ENCODE data around the gene HES3.

HES3 gene

DNA sequence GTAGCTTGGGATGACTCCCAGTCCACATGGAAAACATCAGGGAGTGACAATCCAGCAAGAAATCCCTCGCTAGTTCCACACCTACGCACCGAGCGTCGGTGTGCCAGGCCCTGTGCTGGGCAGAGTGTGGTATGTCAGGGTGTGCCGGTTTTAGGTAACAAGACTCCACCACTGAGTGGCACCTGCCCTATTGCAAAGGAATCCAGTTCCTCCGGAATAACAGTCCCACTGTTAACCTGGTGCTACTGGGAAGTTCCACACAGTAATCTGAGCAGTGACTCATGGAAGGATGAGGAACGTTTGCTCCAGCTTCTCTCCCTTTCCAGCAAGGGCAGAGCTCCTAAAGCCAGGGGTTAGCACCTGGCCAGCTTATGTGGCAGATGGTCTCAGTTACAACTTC is 23.7 kb upstream of the HES3 start:
- no peak for DNase-seq

DNA sequence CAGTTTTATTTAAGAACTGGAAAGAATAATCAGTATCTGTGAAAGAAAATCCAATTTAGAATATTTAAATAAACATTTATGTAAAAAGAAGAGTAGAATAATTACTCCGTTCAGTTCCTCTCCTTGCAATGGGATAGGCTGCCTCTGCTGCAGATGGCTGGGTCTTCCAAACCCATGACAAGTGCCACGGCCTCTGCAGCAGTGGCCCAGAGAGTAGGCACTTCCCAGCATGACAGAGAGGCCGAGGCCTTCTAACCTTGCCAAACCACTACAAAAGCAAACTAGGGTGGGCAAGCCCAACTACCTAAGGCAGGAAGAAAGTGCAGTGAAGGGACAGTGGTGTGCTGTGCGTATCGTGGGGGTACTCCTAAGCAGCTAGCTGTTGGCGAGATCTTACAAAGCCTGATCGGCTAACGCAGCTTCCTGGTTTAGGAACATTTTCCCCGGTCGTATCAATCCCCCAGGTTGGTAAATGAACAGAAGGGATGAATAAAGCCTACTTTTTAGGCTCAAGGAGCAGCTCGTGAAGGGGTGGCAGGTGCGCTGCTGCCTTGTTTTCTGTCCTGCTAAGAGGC is 22.7 kb upstream of the HES3 start:
- DNase-seq = no peak

DNA sequence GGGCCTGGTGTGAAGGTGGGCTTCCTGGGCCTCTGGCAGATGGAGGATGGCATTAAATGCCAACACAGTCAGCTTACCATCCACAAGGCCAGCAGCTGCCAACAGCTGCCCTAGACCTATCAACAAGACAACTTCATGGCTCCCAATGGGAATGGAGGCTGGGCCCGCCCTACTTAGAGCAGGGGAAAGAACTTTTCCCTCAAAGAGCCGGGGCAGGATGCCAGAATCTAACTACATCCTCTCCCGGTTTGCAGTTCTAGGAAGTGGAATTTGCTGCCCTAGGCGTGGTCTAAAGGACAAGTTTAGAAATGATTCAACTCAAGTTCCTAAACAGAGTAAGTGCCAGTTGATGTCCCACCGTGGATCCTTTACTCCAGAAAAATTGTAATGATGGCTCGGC is 21.3 kb upstream of the HES3 start:
- DNase-seq = no peak

DNA sequence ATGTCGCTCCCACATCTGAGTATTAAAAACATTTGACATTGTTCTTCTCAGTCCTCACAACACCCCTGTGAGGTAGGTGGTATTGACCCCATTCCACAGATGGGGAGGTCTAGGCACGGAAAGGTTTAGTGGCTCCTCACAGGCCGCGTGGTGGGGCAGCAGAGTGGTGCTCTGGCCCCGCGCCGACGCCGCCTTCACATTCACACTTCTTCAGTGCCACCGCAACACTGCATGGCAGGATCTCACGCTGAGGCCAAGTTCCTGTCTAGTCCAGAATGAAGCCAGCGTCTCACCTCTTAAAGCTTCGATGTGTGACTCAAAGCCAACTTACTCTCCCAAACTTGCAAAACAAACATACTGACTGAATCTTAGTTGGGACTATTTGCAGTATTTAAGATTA is 20.4 kb upstream of the HES3 start:
- DNase-seq = no peak

DNA sequence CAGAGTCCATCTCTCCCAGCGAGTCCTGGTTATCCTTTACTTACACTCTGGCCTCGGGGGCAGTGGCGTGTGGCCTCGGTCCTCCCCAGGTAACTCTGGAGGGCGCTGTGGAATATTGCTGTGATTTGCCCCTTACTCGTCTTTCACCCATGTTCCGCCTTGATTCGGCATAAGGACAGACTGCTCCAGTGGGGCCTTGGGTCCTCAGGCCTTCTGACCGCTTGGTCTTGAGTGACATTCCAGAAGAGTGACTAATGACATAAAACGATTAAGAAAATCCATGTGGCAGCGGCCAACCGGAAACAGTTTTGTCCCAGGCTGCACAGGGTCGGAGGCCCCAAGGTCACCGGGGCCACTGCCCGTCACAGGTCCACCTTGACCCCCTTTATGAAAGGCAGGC is 19.3 kb upstream of the HES3 start:
- no peak for DNase-seq

DNA sequence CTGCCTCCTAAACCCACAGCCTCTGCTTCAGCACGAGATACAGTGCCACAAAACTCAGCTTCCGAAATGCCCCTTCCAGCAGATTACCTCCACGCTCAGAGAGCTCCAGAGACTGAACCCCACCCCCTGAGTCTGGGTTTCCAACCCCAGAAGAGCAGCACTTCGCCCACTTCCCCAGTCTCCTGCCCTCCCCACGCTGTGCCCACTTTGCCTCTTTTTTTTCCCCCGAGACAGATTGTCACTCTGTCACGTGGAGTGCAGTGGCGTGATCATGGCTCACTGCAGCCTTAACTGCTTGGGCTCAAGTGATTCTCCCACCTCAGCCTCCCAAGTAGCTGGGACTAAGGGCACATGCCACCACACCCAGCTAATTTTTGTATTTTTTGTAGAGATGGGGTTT is 18.3 kb upstream of the HES3 start:
- DNase-seq = no peak

DNA sequence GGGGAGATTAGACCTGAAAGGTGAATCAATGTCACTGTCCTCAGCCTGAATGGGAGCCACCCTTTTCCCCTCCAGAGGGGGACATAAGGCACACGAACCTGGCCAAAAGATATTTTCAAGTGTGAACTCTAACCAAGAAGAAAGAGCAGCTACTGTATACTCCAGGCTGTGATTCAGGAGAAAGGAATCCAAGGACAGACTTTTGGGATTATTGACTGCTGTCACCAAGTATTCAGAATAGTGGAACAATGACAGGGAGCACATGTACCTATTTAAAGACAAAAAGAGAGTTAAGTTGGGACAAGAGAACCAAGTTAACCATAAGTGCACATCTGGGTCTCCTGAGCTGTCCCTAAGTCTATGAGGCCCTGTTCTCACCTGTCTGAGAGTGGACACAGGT is 10.6 kb upstream of the HES3 start:
- no peak for DNase-seq

DNA sequence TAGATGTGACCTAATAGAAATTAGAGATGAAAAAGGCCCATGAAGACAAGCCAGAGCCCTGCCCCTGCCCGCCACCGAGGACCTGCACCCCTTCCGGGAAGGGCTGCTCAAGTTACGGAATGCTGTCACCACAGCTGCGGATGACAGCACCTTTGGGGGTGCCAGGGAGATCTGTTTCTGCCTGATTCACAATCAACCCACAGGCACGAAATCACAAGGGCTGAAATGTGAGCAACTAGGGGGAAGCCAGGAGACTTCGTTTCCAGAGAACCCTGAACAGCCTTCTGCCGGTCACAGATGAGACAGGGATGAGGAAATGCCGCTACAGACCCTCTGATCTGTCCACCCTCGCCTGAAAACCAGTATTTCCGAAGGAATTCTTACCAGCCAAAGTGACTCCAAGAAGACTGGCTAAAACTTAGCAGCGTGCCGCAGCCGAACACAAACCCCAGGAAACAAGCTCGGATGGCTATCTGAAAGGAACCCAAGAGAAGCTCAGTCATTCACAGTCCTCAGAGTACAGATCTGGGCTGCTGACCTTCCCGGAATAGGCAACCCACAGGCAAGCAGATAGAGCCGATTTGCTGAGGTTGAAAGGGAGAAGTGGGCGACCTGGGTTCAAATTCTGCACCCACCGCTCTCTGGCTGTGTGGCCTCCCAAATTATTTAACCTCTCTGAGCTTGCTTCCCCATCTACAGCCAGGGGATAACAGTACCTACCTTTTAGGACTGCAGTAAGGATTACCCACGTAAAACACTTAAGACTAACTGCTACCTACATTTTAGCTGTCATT is 9.3 kb upstream of the HES3 start:
- DNase-seq = no peak

DNA sequence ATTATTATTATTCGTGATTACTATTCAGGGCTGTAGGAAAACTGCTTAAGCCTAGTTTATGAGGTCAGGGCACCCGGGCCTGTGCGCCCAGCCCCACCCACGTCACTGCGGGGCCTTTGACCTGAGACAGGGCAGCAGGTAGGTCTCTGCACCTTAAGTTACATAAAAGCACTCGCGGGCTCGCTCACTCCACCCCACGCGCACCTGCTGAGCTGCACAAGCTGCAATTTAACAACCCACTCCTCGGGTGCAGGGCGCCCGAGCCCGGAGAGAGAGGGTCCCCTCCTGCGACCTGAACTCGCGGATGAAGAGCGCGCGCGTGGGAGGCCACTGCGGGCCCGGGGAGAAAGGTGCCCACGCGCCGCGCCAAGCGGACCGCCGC is 8.7 kb upstream of the HES3 start:
- peak; percentile 48 for DNase-seq

DNA sequence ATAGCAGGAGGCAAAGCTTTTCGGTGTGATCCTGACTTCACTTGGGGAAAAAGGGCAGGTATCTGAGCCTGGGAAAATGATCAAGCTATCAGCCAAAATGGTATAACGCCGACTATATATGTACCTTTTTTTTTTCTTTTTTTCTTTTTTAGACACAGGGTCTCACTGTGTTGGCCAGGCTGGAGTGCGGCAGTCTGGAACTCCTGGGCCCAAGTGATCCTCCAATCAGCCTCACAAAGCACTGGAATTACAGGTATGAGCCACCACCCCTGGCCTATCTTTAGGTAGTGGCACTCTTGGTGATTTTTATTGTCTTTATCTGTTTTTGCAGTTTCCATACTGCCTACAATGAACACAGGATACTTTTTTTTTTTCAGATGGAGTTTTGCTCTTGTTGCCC is 6.9 kb upstream of the HES3 start:
- no peak for DNase-seq

DNA sequence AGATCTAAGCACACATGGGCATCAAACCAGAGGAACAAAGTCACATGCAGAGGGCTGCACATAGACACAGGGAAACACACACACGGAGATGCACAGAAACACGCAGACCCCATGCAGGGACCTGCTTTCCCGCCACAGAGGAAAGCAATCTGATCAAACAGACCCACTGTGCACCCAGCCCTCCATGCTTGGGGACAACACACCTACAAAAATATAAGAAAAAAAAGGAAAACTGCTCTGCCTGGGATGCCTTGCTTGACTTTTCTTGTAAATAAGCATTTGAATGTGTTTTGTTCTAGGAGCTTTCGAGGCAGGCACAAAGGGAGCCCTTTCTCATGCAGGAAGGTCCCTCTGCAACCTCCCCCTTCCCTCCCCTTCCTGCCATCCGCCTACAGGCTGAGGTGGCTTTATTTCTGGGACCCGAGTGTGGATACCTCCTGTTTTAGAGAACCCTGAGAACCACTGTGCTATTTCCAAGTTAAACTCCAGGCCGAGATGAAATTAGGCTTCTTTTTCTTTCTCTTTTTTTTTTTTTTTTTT is 4.7 kb upstream of the HES3 start:
- no peak for DNase-seq

DNA sequence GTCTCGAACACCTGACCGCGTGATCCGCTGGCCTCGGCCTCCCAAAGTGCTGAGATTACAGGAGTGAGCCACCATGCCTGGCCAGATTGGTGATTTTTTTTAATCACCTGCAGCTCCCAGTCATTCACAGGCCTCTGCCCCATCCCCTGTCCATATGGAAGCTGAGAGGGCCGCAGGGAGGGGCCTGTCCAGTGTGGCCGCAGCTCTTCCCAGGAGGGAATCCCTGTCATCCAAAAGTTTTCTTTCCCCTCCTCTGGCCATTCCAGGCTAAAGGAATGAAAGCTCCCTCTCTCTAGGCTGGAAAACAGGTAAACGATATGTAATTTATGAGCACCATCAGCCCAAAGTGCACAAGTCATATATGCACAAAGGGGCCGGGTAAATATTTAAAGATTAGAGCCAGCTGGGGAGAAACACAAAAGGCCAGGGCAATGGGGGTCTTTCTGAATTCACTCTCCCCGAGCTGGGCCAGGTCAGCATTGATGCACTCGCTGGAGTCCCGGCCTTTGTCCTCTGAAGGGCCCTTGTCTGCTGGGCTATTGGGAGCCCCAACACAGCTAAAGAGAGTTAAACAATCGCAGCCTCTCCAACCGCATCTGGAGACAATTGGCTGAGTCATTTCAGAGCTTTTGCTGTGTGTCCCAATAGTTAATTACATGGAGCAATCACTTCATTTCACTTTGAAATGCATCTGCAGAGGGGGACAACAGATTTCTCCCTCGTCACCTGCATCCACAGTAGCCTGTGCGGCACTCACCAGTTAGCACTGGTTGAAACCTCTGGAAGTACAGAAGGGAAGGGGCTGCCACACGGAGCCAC is 3.8 kb upstream of the HES3 start:
- no peak for DNase-seq

DNA sequence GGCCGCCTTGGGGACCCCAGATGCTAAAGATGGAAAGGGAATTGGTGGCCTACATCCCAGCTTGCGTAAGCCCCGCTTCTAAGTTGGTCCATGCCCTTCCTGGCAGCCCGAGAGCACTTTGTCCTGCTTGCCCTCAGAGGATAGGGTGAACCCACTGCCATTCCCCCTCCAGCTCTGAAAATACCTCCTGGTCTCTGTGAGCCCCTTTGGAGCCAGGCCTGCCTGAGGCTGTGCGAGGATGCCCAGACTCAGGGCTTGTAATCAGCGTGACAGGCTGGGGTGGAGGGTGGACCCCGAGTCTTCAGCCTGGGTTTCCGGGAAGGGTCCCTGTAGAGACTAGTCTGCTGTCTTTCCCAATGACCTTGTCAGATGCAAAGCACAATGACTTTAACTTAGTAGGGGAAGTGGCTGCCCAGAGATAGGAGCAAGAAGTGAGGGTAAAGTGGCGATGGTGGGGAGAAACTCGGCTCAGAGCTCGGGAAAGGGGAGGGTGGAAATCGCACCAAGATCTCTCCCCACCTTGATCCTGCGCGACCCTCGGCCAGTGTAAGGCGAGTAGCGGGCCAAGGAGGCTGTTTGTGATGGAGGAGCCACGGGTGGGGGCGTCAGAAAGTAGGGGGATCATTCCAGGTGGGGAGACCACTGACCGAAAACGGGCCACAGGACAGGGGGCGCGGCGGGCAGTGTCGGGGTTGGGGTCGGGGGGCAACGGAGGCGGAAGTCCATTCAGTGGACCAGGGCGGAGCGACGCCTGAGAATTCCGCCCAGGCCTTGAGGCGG is 2.7 kb upstream of the HES3 start:
- DNase-seq = no peak

DNA sequence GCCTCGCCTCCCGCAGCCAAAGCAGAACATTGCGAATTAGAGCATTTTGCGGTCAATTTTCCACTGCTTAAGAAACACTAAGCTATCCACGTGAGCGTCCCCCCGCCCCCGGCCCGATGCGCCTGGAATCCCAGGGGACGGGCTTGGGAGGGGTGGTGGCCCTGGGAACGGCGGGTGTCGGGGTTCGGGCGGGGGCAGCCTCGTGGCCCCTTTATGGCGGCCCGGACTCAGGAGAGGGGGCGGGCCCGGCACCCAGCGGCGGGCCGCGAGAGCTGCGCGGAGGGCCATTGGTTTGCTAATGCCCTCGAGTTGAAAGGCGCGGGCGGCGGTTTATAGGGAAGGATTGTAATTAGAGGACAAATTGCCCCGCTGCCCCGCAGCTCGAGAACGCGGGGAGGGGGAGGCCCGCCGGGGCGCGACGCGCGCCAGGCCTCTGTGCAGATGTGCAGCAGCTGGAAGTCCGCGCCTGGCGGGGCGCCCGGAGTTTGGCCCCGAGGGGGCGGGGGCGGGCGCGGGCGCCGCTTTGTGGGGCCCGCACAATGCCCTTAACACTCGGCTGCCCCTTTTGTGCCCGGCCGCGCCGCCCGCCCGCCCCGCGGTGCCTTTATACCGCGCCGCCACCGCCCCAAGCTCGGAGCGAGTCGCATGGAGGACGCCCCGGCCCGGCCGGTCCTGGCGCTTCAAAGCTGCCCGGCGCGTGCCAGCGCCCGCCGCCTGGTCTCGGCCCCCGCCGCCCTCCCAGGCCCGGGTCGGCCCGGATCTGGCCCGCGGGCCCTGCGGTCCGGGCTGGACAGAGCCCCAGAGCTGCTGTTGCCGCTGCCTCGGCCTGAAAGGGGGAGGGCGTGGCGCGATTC is 1.9 kb upstream of the HES3 start:
- DNase-seq = no peak

DNA sequence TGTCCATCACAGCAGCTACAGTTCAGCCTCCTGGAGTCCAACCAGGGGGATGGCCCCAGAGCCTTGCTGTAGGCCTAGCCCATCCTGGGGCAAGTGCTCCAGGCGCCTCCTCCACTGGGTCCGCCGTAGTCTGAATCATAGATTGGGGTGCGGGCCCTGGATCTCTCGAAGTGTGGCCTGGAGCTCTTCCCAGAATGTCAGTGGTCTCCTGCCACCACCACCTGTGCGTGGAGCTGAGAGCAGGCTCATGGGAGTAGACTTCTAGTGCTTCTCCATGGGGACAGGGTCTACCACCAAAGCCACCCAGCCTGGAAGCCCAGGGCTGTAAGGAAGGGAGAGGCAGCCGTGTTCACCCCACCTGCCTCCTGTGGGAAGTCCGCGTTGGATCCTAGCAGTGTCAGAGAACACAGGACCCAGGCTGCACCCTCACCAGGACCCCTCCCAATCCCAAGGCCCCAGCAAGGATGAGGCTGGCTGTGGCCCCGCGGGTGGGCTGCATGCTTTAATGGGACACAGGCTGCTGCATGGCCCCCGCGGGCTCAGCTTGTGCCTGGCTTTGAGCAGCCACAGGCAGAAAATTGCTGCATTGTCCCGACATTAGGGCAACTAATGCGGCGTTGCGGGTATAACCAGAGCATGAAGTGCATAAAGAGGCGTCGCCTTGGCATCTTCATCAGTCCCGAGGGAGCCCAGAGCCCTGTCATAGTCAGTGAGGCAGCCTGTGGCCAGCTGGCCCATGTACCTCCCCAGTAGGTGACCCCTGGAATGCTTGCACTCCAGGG is 735 bp upstream of the HES3 start:
- no peak for DNase-seq

DNA sequence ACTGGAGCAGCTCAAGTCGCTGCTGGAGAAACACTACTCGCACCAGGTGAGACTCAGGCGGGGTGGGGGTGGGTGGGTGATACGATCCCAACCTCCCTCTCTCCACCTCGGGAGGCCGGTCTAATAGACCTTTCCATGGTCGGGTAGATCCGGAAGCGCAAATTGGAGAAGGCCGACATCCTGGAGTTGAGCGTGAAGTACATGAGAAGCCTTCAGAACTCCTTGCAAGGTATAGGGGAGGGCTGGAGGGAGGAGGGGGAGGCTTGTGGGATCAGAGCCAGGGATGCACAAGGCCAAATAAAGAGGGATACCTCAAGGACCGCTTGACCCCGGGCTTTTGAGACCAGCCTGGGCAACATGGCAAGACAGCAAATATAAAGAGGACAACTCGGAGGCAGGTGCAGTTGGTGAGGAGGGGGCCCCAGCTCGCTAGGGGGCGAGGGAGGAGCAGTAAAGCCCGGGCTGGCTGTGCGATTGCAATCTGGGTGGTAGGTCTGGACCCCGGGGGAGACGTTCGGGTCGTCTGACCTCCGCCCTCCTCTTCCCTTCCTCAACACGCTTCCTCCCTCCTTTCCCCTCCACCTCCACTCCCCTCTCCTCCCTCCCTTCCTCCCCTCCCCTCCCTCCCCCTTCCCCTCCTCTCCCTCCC is 546 bp downstream of the HES3 start:
- no peak for DNase-seq

DNA sequence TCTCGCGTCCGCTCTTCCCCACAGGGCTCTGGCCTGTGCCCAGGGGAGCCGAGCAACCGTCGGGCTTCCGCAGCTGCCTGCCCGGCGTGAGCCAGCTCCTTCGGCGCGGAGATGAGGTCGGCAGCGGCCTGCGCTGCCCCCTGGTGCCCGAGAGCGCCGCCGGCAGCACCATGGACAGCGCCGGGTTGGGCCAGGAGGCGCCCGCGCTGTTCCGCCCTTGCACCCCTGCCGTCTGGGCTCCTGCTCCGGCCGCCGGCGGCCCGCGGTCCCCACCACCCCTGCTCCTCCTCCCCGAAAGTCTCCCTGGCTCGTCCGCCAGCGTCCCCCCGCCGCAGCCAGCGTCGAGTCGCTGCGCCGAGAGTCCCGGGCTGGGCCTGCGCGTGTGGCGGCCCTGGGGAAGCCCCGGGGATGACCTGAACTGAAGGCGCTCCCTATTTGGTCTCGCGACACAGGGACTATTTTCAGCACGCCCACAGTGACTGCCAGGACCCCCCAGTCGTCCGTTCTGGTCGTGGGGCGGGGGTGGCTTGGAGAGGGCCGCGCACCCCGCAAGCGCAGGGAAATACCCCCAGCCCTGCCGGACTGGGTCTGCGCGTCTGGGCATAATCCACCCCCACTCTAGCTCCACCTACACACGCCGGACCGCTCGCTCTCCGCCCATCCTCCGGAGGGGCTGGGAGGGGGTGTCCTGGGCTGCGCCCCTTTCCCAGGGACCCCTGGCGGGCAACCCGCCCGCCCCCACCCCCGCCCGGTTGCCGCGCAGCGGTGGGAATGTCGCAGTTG is 1.3 kb downstream of the HES3 start:
- DNase-seq = peak; percentile 84

DNA sequence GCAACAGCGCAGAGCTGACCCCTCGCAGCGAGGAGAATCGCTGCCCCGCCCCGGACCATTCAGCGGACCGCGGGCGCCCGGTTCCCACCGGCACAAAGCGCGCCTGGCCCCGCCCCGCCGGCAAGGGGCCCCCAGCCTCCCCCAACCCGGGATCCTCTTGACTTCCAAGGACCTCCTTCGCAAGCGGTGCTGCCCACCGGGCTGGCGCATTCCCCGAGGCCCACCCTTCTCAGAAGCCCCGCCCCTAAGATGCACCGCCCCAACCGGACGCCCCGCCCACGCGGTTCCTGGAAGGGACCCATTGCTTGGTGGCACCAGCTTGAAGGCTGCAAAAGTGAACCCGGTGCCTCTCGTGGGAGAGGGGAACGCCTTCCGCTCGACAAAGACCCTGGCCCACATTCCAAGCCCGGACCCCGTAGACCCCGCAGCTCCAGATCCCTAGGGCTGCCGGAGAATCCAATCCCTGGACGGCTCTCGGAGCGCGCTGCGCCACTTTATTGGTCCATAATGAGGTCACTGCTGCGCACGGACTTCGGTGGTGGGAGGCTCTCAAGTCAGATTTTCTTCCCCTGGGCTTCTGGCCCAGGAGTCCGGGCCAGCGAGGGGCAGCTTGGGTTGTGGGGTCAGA is 2.0 kb downstream of the HES3 start:
- DNase-seq = peak; percentile 72

Measured in stimulated activated CD4-positive, alpha-beta T cell treated with anti-CD3 and anti-CD28 coated beads, Interleukin-15, amount 100 ng/mL, for 24 hours (primary cell).